ENCODE data around the gene PHF20. TPM values are rescaled to one million over a fixed set of nuclear protein-coding genes. Genes with fewer than 3 reads are reported as not detected.
"Not testable (repeated sequence)": the region's sequence is repeated elsewhere in the genome, so short reads cannot be mapped to it uniquely, and the experiment has no call there.

Gene PHF20
- polyA plus RNA-seq, 3 donors: 5.9 to 26.5 (median 16.0) TPM

GRCh38 chr20:35941620-35942019 is 169.8 kb downstream of the PHF20 start:
- H3K27ac ChIP-seq (ENCODE audit: low read depth, low read length): no peak overlapping the region
- 89 to 97% (median 95%) methylated on average over 2 of the region's 2 CpGs for WGBS, 3 donors

DNA sequence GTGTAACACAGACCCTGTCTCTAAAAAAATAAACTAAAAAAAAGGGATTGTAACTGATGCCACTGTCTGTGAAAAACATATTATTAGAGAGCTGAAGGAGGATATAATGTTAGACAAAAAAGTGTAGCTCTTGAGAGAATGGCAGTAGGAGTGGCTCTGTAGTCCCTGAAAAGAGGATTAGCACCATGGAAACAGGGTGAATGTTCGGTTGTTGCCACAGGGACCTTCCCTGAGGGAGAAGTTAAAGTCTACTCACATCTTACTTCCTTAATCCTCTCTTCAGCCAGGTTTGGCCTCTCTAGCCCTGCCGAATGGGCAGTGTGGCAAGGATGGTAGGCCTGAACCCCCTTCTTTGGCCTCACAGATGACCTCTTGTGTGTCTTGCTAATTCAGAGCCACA is 170.4 kb downstream of the PHF20 start:
- no peak overlapping the region for H3K27ac ChIP-seq (ENCODE audit: low read depth, low read length)
- WGBS, 3 donors: 66 to 79% (median 69%) methylated on average over 2 of the region's 2 CpGs

DNA sequence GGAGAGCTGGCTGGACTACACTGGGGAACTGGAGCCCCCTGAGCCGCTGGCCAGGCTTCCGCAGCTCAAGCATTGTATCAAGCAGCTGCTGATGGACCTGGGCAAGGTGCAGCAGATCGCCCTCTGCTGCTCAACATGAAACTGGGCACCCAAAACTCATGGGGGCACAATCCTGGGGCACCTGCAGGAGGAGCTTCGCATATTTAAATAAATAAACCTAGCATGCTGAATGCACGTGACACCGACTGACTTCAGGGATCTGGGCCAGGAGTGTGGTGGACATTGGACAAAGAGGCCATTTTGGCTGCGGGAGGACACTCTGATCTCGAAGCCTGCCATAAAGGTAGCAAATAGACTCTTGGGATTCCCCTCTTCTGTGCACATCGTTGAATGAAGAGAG is 175.7 kb downstream of the PHF20 start:
- H3K27ac ChIP-seq (ENCODE audit: low read depth, low read length): no peak overlapping the region
- WGBS, 3 donors: 70 to 88% (median 80%) methylated on average over 9 of the region's 9 CpGs

DNA sequence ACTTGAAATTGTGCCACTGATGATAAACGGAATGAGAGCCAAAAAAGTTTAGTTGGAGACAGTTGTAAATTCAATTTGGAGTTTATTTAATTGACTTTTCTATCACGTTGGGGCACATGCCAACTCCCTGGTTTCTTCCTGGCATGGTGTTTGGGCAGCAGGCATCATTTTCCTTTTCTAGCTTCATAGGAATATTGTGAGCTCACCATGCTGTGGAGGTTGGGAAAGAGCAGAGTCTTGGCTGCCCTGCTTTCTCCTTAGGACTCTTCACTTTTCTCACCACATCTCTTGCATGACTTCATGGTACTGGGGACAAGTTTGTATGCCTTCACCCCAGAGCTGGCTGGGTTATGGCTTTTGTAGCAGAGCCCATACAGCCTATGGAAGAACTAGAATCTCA is 176.1 kb downstream of the PHF20 start:
- H3K27ac ChIP-seq (ENCODE audit: low read depth, low read length): no peak overlapping the region
- WGBS, 3 donors: 77 to 88% (median 85%) methylated on average over 2 of the region's 2 CpGs

- 93 to 95% (median 94%) methylated on average over 7 of the region's 7 CpGs for WGBS, 3 donors
- H3K27ac ChIP-seq (ENCODE audit: low read depth, low read length): no peak overlapping the region
These were observed 178.3 kb downstream of the PHF20 start for GRCh38 chr20:35950093-35950492.

DNA sequence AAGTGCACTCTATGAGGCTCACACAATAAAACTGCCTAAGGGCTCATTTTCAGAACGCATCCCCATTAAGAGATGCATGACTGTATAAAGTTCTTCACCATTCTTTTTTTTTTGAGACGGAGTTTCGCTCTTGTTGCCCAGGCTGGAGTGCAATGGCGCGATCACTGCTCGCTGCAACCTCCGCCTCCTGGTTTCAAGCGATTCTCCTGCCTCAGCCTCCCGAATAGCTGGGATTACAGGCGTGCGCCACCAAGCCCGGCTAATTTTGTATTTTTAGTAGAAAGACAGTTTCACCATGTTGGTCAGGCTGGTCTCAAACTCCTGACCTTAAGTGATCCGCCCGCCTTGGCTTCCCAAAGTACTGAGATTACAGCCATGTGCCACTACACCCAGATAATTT is 180.3 kb downstream of the PHF20 start:
- 95 to 98% (median 95%) methylated on average over 14 of the region's 14 CpGs for WGBS, 3 donors
- not testable (repeated sequence) for H3K27ac ChIP-seq (ENCODE audit: low read depth, low read length)

GRCh38 chr20:35952480-35953386 is 180.9 kb downstream of the PHF20 start:
- 33 to 56% (median 55%) methylated on average over 6 of the region's 6 CpGs for WGBS, 3 donors

DNA sequence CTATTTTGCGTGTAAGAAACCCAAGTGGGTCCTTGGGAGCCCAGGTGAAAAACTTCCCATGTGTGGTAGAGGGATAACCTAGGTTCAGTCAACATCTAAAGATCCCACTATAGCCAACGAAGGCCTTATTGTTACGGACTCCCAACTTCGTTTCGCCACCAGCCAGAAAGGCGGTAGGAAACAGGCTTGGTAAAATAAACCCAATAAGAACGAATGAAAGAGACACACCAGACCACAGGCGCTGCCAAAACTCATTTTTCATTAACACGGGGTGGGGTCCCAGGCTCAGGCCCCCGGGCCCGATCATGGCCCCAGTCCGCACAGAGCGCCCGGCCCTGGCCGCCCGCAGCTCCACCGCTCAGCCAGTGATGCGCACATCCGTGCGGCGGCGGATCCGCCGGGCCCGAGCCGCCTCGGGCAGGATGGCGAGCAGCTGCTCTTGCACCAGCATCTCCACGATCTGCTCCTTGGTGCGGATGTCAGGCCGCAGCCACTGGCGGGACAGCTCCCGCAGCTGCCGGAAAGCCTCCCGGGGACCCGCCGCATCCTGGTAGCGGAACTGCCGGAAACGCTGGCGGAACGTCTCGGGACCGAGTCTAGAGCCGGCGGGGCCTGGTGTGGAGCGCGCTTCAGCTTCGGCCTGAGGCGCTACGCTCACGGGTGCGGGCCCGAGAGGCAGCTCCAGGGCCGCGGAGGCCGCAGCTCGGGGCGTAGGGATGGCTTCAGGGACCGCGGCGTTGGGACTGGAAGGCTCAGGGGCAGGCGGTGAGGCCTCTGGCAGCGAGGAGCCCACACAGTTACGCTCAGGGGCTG is 181.8 kb downstream of the PHF20 start:
- WGBS, 3 donors: 0 to 2% (median 2%) methylated on average over 65 of the region's 65 CpGs
- H3K27ac ChIP-seq (ENCODE audit: low read depth, low read length): peak overlapping the region; percentile 57

More at GRCh38 chr20:35952480-35953386, 180.9 kb downstream of the PHF20 start:
- no peak overlapping the region for H3K27ac ChIP-seq (ENCODE audit: low read depth, low read length)

- 0 to 1% (median 0%) methylated on average over 72 to 76 of the region's 76 CpGs for WGBS, 3 donors
These were observed 182.5 kb downstream of the PHF20 start, which contains the start of gene SCAND1 for GRCh38 chr20:35954200-35954906. Gene SCAND1, minus strand, starts transcription at chr20:35954502. Its CDS starts 218 bp downstream, at chr20:35954284.

DNA sequence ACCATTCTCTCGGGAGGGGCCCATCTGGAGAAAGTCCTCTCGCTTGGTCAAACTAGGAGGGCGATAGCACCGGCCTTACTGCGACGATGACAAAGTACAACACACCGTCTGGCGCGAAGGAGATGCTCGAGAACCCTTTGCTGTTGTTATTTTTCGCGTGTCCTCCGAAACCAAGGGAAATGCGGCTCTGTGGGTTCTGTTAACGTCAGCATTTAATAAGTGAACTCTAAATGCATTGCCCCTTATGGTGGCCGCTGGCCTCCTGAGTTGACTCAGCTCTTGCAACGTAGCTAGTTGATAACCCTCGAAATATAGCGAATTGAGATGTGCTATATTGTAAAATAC is 183.1 kb downstream of the PHF20 start:
- WGBS, 3 donors: 1% methylated on average over 19 of the region's 19 CpGs
- H3K27ac ChIP-seq (ENCODE audit: low read depth, low read length): peak overlapping the region; percentile 65

More at GRCh38 chr20:35954200-35954906, 182.5 kb downstream of the PHF20 start, which contains the start of gene SCAND1:
- peak within 1 kb of the TSS; percentile 65 for H3K27ac ChIP-seq (ENCODE audit: low read depth, low read length)

GRCh38 chr20:35956616-35957015 is 184.8 kb downstream of the PHF20 start:
- no peak overlapping the region for H3K27ac ChIP-seq (ENCODE audit: low read depth, low read length)

DNA sequence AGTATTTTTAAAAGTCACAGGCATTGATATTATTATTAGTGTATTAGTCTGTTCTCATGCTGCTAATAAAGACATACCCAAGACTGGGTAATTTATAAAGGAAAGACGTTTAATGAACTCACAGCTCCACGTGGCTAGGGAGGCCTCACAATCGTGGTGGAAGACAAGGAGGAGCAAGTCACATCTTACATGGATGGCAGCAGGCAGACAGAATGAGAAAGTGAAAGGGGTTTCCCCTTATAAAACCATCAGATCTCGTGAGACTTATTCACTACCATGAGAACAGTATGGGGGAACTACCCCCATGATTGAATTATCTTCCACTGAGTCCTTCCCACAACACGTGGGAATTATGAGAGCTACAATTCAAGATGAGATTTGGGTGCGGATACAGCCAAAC is 187.5 kb downstream of the PHF20 start:
- 80 to 84% (median 82%) methylated on average over 6 of the region's 6 CpGs for WGBS, 3 donors
- H3K27ac ChIP-seq (ENCODE audit: low read depth, low read length): not testable (repeated sequence)

DNA sequence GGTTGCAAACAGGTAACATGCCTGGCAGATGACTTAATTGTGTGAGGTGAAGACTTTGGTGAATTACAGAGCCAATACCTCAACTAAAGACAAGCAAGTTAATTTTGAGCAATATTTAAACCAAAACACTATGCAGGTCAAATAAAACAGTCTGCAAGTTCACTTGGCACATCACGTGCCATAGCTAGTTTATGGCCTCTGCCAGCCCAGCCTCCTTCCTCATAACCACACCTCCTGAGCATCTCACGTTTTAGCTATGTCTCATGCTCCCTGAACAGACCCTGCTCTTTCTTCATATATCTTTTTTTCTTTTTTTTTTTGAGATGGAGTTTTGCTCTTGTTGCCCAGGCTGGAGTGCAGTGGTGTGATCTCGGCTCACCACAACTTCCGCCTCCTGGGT is 192.1 kb downstream of the PHF20 start:
- WGBS, 3 donors: 87 to 92% (median 87%) methylated on average over 4 of the region's 4 CpGs

GRCh38 chr20:35967979-35968640 is 196.3 kb downstream of the PHF20 start, which contains the start of gene CNBD2:
Gene CNBD2, plus strand, starts transcription at chr20:35968590. Its CDS starts 173 bp downstream, at chr20:35968763.
- 92 to 96% (median 95%) methylated on average over 3 of the region's 3 CpGs for WGBS, 3 donors
- no peak within 1 kb of the TSS for H3K27ac ChIP-seq (ENCODE audit: low read depth, low read length)

More for the DNA sequence above, 192.1 kb downstream of the PHF20 start:
- no peak overlapping the region for H3K27ac ChIP-seq (ENCODE audit: low read depth, low read length)

GRCh38 chr20:35968930-35969329 is 197.1 kb downstream of the PHF20 start:
- 58 to 72% (median 68%) methylated on average over 1 of the region's 1 CpG for WGBS, 3 donors
- H3K27ac ChIP-seq (ENCODE audit: low read depth, low read length): no peak overlapping the region

DNA sequence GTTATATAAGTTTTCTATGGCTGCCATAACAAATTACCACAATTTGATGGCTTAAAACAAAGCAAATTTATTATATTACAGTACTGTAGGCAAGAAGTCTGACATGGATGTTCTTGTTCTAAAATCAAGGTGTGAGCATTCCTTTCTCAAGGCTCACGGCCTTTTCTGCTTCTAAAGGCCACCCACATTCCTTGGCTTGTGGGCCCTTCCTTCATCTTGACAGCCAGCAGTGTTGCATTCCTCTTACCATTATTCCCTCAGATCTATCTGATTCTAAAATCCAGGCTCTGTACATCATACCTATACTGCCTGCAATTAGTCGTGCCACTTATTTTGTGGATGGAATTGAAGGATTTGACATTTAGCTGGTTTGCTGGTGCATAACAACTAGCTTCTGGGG is 200.2 kb downstream of the PHF20 start:
- H3K27ac ChIP-seq (ENCODE audit: low read depth, low read length): no peak overlapping the region
- 94 to 98% (median 98%) methylated on average over 2 of the region's 2 CpGs for WGBS, 3 donors

GRCh38 chr20:35972462-35972861 is 200.6 kb downstream of the PHF20 start:
- H3K27ac ChIP-seq (ENCODE audit: low read depth, low read length): no peak overlapping the region
- WGBS, 3 donors: 63 to 92% (median 89%) methylated on average over 4 of the region's 4 CpGs

- H3K27ac ChIP-seq (ENCODE audit: low read depth, low read length): no peak overlapping the region
- 77 to 80% (median 79%) methylated on average over 4 of the region's 4 CpGs for WGBS, 3 donors
These were observed 202.4 kb downstream of the PHF20 start for GRCh38 chr20:35974256-35974655.
